ENCODE results near the gene HSD11B2.

DNA sequence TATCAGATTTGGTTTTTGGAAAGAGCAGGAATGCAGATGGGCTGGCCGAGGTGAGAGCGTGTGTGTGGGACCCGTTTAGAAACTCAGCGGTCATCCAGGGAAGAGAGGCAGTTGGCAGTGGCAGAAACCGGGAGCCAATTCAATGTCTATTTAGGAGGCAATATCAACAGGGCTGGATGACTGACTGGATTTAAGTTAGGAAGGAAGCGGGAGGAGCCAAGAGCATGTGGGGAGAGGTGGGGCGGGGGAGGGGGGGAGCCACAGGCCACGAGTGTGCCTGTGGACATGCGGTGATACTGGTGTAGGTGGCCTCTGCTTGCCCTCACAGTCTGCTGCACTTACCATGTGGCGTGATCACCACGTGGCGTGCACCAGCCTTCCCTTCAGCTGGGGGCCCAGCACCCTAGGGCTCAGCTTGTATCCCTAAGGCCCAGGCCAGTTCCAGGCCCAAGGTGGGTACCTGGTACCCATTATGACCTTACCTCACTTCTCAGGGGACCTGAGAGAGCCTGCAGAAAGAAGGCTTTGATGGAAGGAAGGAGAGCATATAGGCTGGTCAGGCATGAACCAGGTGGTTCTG, 26.9 kb upstream of the HSD11B2 start:
- TF ChIP-seq, protein P1, sequence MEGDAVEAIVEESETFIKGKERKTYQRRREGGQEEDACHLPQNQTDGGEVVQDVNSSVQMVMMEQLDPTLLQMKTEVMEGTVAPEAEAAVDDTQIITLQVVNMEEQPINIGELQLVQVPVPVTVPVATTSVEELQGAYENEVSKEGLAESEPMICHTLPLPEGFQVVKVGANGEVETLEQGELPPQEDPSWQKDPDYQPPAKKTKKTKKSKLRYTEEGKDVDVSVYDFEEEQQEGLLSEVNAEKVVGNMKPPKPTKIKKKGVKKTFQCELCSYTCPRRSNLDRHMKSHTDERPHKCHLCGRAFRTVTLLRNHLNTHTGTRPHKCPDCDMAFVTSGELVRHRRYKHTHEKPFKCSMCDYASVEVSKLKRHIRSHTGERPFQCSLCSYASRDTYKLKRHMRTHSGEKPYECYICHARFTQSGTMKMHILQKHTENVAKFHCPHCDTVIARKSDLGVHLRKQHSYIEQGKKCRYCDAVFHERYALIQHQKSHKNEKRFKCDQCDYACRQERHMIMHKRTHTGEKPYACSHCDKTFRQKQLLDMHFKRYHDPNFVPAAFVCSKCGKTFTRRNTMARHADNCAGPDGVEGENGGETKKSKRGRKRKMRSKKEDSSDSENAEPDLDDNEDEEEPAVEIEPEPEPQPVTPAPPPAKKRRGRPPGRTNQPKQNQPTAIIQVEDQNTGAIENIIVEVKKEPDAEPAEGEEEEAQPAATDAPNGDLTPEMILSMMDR (IDR thresholded peaks at IDR 0.05; ENCODE audit: low read depth, low read length, poor library complexity, severe bottlenecking), result no peak
- TF ChIP-seq EZH2phosphoT487 (IDR thresholded peaks at IDR 0.05; ENCODE audit: borderline replicate concordance, low read length), result no peak

Data from DOHH2 (cell line).